Upper lobe of left lung (tissue), 4 donors: ENCODE measurements around the gene DOCK11.

ENCODE experiments used
- CTCF ChIP-seq, 6 experiments: fragments of 450-650 bp in 4 of 6; fragments of 200-600 bp in 2 of 6; sonication (generic) in 2 of 6; IDR thresholded peaks; one replicate each; pipeline ENCODE4 v1.5.1; 2016 to 2019; ENCODE audit warnings: antibody characterized with exemption in 6 of 6
- POLR2A ChIP-seq, 4 donors: fragments of 450-650 bp; IDR thresholded peaks; one replicate each; pipeline ENCODE4 v1.5.1; 2016 to 2017; ENCODE audit warnings: antibody characterized with exemption in 4 of 4, mild to moderate bottlenecking in 2 of 4

GRCh38 chrX:118507766-118508165, 12.2 kb downstream of the DOCK11 start:
- no peak for TF ChIP-seq CTCF (IDR thresholded peaks at IDR 0.05)
- TF ChIP-seq POLR2A (IDR thresholded peaks at IDR 0.05): no peak
